K562 treated with DMSO at 1 percent for 24 hours (cell line): ENCODE results near the gene RPAIN. TPM values are rescaled to one million over a fixed set of nuclear protein-coding genes. Genes with fewer than 3 reads are reported as not detected.

Experiments
- total RNA-seq: library from RNA; unstranded; fragments of 300-600 nt; gene quantifications from 2 replicates; pipeline ENCODE4 v1.2.3, GENCODE V29; 2022; ENCODE audit warnings: low read depth; ENCODE audit not compliant: insufficient read depth

The RPAIN gene
- total RNA-seq = 24.6 and 28.0 TPM in 2 replicates

GRCh38 chr17:5419959-5420653 lies at the start of gene RPAIN:
Gene RPAIN, plus strand, starts transcription at chr17:5420182. Its CDS starts 29 bp downstream, at chr17:5420211.

GRCh38 chr17:5419356-5419958 lies 525 bp upstream of the RPAIN start, which contains the start of gene NUP88:
Gene NUP88, minus strand, starts transcription at chr17:5419662. Its CDS starts 12 bp downstream, at chr17:5419650.

GRCh38 chr17:5438716-5439445 lies 18.9 kb downstream of the RPAIN start, which contains the start of gene C1QBP:
Gene C1QBP, minus strand, starts transcription at chr17:5439155. Its CDS starts 82 bp downstream, at chr17:5439073.

Other genes starting within 250 kb of the RPAIN start
- gene ZNF594, start 228.3 kb upstream of the RPAIN start, total RNA-seq = 2.2 TPM in 2 replicates
- gene SCIMP, start 185.3 kb upstream of the RPAIN start, total RNA-seq = 0.44 TPM in 1 of 2 replicates, not detected in the other
- 10.4 and 15.5 TPM in 2 replicates for gene RABEP1, start 137.9 kb upstream of the RPAIN start, total RNA-seq
- gene NUP88, start 520 bp upstream of the RPAIN start, total RNA-seq = 33.9 and 40.8 TPM in 2 replicates
- 130 and 136 TPM in 2 replicates for gene C1QBP, start 19.0 kb downstream of the RPAIN start, total RNA-seq
- gene DHX33, start 48.8 kb downstream of the RPAIN start, total RNA-seq = 2.6 and 4.7 TPM in 2 replicates
- 11.1 TPM in 2 replicates for gene DERL2, start 66.0 kb downstream of the RPAIN start, total RNA-seq
- 10.2 and 18.0 TPM in 2 replicates for gene MIS12, start 66.4 kb downstream of the RPAIN start, total RNA-seq
- 41.1 and 56.6 TPM in 2 replicates for gene NLRP1, start 164.3 kb downstream of the RPAIN start, total RNA-seq